CD4-positive, alpha-beta T cell treated with Interleukin-12 subunit alpha and Interleukin-12 subunit beta, for 1 hour (primary cell): ENCODE results near the gene MED26.

Source experiments
- DNase-seq: peaks from one replicate; pipeline ENCODE4 v3.0.0-alpha.2; 2020

MED26 gene

DNA sequence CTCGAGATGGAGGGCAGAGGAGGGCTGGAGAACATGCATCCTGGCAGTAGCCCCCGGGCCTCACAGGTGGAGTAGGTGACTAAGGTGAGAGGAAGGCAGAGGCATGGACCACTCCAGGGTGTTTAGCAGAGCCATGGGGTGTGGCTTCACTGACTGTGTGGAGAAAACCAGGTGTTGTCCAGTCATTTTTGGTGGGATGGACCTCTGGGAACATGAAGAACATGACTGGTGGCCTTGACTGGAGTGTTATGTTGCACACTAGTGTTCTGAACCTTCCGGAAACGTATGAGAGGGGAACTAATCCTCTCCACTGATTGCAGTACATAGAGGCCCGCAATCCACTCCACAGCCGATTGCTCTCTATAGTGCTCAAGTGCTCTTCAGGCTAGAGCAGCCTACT, 16.9 kb downstream of the MED26 start:
- DNase-seq = no peak

DNA sequence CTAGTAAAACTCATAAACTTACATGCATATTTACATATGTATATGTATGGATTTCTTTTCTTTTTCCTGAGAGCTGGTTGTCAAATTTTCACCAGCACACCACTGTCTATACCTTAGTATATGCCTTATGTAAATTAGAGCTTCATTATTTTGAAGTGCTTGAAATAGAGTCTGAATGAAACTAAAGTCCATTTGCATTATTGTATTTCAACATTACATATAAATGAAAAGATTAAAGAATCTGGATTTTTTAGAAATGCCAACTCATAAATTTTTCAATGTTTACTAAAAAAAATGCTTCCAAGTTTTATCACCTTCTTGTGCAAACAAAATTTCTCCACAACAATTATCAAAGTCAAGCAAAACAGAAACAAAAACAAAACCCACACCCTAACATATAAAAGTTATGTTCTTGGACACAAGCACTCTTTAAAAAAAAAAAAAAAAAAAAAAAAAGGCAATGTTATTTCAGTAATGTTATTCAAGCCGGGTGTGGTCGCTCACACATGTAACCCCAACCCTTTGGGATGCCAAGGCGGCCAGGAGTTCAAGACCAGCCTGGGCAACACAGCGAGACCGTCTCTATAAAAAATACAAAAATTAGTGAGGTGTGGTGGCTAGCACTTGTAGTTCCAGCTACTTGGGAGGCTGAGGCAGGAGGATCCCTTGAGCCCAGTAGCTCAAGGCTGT, 18.3 kb downstream of the MED26 start:
- no peak for DNase-seq

DNA sequence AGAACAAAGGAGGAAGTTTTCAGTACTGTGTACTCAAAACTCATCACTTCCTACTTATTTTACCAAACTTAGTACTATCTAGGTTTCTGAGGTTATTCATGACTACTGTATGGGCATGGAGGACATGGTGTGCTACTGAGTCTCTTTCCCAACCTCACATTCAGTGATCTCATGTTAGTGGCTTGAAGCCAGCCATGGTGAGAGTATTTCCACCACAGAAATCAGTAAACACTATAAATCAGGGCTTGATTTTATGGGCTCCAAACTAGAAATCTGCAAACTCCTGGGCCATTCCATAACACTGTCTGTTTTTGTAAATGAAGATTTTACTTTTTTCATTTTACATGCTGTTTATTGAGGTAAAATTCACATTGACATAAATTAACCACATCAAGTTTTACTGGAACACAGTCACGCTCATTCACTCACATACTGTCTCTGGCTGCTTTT, 19.7 kb downstream of the MED26 start:
- no peak for DNase-seq

DNA sequence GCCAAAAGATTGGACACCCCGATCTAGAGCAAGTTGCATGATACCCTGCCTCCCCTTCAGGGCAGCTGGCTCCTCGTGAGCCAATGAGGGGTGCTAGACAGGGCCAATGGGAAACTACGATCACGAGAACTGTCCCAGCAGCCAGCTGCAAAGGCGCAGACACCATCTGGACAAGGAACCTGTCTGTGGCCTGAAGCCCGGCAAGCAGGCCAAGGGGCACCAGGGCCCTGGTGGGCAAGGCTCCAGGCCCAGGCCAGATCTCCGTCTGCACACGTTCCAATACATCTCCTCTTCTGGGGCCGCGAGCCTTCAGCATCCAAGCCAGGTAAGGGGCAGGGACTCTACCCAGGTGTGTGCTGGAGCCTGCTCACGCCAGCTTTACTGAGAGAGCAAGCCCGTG, 20.2 kb downstream of the MED26 start:
- no peak for DNase-seq

DNA sequence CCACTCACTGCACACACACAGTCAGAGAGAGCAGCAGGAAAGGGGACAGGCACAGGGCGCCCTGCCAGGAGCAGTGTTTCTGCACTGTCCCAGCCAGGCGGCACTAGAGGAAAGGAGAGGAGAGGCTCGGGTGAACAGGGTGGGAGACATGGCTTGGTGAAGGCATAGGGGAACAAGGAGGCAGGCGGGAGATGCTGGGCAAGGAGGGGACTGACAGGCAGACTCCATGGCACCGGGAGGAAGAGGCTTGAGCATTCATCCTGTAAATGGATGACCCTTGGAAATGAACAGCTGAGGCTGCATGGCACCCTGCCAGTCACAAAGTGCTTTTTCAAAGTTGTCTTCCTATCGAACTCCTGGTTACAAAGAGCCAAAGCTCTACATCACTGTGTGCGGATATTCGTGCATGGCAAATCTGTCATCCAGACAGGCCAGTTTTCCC, 22.4 kb downstream of the MED26 start:
- DNase-seq = no peak

DNA sequence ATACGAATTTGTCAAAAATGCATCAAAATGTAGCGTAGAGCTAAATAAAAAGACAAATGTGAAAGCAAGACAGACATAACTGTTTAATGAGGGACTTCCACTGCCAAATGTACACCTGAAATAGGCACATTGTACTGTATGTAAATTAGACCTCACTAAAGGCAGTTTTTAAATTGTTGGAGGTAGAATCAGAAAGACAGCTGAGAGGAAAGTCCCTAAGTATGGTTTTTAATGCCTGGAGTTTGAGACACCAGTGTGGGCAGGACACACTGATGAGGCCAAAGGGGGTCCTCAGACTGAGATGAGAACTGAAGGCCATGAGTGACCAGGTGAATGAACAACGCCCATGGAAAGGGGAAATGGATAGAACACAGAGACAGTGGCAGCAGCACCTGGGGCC, 22.9 kb downstream of the MED26 start:
- no peak for DNase-seq

DNA sequence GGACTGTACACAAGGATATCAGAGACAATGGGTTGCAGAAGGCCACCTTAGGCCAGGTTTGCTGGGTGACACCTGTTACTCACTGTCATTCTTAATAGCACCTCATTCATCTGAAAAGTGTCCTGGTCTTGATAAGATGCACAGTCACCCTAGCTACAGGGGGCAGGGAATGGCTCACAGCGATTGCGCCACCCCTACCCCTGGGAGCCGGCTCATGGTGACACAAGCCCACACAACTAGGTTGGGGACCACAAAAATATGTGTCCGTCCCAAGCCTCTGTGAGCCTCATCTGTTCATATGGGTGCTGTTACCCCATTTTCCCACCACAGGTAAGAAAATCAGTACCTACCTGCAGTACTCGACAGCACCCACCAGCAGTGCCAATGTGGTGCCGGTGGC, 23.4 kb downstream of the MED26 start:
- DNase-seq = no peak

DNA sequence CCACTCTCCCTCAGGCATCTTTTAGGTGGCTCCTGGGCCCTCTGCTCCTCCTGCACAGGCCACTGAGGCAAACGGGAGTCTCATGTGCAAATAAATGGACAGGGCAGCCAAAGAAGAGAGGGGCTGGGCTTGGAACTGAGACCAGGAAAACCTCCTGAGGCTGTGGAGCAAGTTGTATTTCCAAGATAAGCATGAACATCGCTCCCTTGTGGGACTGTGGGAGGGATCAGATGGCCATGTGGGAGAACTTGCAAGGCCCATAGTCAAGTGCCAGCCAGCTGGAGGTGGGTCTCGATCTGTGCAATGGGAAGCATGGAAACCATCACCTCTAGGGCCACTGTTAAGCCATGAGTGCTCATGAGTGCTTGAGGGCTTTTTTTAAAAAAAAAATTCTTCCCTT, 24.9 kb downstream of the MED26 start:
- no peak for DNase-seq

DNA sequence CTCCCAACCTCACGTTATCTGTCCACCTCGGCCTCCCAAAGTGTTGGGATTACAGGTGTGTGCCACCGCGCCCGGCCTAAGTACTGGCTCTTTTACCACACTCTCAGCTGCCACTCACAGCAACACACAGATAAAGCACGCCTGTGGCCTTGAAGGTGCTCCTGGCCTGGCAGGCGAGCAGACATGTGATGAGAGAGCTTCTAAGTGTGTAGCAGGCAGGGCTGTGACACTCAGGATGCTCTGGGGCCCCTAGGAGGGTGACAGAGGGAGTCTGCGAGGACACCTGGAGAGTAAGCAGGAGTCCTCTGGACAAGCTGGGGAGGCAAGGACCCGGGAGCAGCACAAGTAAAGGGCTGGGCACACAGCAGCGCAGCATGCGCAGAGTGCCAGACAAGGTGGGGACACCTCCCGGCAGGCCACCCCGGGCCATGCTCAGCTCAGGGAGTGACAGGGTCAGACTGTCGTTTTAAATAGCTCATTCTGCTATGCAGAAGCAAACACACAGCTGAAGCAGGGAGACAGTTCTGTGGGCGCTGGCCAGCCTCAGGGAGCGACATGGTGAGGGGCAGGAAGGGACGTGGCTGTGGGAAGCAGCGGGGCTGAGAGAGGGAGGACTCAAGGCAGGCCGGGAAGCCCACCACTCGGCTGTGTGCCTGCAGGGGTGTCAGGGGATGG, 26.5 kb downstream of the MED26 start:
- DNase-seq = no peak

DNA sequence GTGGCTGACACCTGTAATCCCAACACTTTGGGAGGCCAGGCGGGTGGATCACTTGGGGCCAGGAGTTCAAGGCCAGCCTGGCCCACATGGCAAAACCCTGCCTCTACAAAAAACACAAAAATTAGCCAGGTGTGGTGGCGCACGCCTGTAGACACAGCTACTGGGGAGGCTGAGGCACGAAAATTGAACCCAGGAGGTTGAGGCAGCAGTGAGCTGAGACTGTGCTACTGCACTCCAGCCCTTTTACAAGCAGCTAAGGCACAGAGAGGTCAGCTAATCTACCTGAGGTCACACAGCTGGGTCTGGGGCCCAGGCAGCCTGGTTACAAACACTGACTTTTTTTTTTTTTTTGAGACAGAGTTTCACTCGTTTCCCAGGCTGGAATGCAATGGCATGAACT, 27.2 kb downstream of the MED26 start:
- no peak for DNase-seq

DNA sequence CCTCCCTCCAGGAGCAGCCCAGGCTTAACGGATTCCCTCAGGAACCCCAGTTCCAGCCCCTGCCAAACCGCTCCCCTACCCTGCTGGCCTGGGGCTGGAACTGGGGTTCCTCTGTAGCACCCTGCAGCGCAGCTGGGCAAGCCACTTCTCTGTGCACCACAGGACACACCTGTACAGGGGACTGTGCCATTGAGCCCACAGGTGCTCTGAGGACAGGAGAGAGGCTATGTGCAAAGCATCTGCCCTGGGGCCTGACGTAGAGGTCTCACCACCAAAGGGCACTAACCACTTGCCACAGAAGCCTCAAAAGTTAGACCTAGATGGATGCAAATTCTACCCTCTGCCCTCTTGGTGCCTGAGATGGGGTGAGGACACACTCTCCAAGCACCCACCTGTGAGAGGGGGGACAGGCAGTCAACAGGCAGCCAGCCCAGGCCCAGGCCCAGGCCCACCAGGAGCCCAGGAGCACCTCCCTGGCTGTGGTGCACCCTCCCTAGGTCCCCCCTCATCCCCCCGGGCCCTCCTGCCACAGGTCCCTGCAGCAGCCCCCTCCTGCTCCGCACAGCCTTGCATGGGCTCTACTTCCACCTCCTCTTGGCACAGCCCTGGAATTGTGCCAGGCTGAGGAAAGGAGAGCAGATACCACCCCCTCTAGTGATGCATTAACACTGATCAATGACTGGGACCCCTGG, 28.2 kb downstream of the MED26 start:
- DNase-seq = no peak

DNA sequence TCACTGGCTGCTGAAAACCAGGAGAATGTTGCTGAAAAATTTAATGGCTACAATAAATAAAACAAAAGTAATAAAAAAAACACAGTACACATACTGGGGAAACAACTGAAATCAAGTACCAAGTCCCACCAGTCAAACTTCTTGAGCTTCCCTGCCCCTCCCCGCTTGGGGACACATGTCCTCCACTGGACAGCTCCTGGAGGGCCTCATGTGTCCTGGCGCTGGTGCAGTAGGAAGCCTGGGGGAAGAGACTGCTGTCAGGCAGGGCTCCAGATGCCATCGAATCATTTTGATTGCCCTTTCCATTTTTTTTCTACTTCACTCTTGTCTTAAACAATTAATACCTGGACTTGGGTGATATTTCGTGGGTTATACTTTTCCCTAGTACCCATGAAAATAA, 29.2 kb downstream of the MED26 start:
- no peak for DNase-seq

DNA sequence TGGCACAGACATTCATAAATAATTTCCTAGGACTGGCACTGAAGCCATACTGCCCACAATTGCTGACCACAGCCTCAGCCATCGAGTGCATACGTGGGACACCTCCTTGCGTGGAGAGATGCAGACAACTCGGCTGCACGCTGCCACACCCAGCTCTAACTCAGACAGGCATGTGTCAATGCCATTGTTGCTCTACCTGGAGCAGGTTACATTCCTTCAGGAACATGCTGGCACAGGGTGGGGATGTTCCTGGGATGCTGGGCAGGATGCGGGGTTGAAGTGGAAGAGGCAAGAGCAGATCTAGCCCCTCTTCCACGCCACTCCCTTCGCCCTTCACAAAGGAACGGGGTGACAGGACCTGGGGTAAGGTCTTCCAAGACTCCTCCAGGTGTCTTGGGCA, 31.6 kb downstream of the MED26 start:
- DNase-seq = no peak

DNA sequence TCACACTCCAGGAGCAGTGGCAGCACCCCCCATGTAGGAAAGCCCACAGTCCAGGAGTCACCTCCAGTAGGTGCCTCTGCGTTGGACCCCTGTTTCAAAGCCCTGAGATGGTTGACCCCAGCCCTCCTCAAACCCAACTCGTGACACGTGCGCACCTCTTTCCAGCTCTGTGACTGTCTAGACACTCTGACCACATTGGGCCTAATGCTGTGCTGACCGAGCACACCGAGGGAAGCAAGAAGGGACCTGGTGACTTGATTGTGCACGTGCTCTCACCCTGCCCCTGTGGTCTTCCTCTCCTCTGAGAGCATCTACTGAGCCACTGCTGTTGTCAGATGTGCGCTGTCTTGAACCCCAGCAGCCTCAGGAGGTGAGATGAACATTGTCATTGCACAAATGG, 32.9 kb downstream of the MED26 start:
- no peak for DNase-seq

DNA sequence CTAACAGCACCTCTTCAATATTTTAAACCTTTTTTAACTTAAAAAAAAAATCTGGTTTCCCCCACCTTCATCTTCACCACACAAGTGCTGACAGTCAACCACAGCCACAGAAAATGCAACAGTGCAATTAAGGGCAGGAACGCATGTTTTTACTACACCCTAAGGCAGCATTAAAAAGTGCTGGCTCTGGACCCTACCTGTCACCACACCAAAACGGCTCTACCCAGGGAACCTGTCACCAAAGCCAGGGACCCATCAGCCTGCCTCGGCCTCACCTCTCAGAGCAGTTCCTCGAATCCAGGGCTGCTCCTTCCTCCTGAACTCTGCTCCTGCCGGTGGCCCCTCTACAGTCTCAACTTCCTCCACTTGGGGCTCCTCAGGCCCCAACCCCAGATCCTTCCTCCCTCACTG, 33.3 kb downstream of the MED26 start:
- DNase-seq = peak; percentile 63

DNA sequence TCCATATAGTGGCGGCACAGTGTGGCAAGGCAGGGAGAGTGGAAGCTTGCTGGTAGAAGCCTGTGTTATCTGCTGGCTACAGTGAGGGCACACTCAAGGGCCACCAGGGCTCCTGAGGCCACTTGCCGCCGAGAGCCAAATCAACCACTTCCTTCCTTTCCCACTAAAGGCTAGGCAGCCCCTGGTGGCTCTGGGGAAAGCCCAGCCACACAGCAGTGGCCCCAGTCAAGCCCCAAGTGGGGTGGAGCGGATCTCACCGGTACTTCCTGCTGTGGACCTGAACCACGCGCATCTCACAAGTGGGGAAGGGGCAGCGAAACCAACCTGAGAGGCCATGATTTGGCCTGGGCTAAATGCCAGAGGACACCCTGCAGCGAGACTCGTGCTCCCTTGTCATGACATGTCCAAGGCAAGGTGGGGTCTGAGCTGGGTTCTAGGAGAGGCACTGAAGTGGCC, 33.8 kb downstream of the MED26 start:
- DNase-seq = peak; percentile 70

DNA sequence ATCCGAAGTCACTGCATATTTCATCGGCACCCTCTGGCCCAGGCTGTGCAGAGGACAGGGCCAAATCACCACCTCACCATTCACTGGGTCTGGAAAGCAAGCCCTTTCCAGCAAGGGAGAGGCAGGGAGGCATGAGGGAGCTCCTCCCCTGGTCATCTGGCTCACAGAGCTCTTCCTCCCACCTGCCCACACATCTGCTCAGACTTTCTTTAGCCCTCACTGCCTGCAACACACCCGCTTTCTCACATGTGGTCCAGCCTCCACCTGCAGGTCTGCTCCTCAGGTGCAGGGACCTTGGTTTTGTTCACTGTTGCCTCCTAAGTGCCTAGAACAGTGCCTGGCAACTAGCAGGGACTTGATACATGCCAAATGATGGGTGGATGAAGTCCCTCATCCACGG, 34.8 kb downstream of the MED26 start:
- DNase-seq = no peak

DNA sequence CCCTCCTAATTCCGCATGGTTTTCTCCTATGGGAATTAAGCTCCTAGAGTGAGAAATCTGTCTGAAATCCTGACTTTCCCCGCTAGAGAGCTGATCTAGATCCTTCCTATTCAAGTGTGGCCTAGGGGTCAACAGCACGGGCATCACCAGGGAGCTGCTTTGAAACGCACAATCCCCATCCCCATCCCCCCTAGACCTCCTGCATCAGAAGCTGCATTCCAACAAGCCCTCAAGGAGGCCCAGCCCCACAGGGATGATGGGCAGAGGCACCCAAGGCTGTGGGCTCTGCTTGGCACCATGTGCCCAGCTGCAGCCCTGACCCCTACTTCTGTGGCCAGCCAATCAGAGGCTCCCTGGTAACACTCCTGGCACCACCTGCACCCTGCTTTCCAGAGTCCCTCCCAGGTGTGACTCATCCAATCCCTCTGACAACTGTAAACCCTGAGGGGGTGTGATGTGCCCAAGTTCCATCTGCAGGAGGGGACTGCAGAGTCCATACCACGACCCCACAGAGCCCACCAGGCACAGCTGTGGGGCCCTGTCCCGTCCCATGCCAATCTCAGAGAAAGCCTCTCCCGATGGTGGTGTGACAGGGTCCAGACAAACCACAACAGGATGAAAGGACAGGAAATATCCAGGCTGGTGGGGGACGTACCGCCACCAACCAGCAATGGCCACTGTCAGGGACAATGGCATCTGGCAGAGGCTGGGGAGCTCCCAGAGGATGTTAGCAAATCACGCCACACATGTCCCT, 36.0 kb downstream of the MED26 start:
- DNase-seq = no peak

DNA sequence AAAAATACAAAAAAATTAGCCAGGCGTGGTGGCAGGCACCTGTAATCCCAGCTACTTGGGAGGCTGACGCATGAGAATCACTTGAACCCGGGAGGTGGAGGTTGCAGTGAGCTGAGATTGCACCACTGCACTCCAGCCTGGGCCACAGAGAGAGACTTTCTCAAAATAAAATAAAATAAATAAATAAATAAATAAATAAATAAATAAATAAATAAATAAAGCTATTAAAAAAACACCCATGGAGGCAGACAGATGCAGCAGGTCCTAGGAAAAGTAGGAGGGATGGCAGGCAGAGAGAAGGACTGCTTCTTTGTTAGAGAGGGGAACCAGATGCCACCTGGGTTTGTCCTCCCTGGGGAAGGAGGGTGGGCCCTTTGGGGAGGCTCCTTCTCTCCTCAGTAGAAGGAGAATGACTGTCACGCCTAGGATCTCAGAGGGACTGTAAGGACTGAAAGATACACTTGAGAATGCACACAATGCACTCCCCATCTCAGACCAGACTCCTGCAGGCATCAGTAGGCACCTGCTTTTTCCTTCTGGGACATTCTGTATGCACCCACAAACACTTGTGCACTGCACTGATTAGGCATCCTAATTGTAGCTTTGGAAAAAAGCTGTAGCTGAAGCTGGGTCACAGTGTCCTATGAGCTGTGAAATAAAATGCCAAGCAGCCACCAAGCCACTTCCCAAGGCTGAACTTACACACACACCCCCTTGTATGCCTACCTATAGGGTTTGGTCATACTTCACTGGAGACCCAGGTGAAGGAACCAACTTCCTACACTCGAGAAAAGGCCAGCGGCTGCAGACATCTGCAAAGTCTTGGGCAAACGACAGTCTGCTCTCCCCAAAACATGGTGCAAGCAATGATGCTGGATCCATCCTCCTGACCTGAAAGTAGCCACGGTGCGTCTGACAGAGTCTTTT, 36.9 kb downstream of the MED26 start:
- DNase-seq = no peak

DNA sequence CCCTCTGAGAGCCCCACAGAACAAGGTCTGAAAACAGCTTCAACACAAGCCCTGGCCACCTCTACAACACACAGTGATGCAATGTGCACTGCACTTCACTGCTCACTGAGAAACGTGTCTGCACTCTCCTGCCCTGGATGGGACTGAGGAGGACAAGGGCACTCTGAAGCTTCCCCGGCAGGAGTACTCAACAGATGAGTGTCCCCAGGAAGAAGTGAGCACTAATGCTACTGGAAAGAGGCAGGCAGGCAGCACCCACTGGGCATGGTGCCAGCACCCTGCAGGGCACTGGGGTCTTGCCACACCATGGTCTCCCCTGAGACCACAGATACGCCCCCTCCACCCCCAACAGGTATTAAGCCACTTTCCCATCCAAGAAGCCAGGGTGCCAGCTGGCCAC, 38.1 kb downstream of the MED26 start:
- DNase-seq = no peak

DNA sequence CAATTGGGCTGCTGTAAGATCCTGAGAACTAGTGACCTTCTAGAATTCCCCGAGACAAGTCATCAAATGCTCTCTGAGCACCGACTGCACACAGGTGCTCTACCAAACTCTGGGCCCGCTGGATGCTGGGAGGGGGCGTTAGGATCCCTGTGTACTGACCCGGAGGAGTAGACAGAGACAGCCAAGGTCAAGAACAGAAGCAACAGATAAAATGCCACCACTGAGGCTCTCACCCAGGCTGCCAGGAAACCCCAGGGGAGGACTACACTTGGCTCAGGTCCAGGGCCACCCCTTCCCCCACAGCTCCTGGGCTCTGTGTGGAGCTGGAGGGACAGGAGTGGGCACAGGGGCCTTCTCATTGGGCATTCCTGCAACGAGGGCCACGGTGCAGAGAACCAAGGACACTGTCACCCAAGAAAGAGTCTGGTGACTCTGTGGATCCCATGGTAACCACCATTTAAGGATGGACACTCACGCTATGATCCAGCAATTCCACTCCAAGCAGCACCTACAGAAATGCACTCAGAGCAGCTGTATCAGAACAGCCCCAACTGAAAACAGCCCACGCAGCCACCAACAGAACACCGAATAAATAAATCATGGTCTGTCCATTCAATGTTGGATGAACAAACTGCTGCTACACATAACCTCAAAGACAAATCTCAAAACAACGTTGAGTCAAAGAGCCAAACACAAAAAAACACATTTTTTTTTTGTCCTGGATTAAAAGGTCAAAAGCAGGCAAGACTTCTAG, 39.0 kb downstream of the MED26 start:
- no peak for DNase-seq
